Ammon's horn (tissue), 1 donor: ENCODE results near the gene PNPLA7.
"Not testable (repeated sequence)": the region's sequence is repeated elsewhere in the genome, so short reads cannot be mapped to it uniquely, and the experiment has no call there.

Experiments
- DNase-seq: peaks from one replicate; pipeline ENCODE4 v3.0.0-alpha.2; 2016; ENCODE audit warnings: low spot score

PNPLA7 gene

GRCh38 chr9:137460363-137461315 lies 89.6 kb downstream of the PNPLA7 start:
- DNase-seq: peak; percentile 7

GRCh38 chr9:137459601-137460362 lies 90.4 kb downstream of the PNPLA7 start:
- no peak for DNase-seq

GRCh38 chr9:137459152-137459600 lies 91.0 kb downstream of the PNPLA7 start, which contains the start of gene NSMF:
Gene NSMF (minus strand): TSS chr9:137459334. CDS start chr9:137459102, 232 bp downstream.
- DNase-seq: peak; percentile 97

- peak; percentile 88 for DNase-seq
Observed at GRCh38 chr9:137458194-137459151, 91.7 kb downstream of the PNPLA7 start.

- no peak for DNase-seq
Observed at GRCh38 chr9:137457406-137458193, 92.6 kb downstream of the PNPLA7 start.

GRCh38 chr9:137456864-137457405 lies 93.3 kb downstream of the PNPLA7 start:
- no peak for DNase-seq

GRCh38 chr9:137456061-137456863 lies 93.9 kb downstream of the PNPLA7 start:
- DNase-seq: peak; percentile 5

GRCh38 chr9:137455359-137455991 lies 94.7 kb downstream of the PNPLA7 start:
- no peak for DNase-seq

- DNase-seq: peak; percentile 7
Observed at GRCh38 chr9:137454597-137455358, 95.4 kb downstream of the PNPLA7 start.

- DNase-seq: peak; percentile 33
Observed at GRCh38 chr9:137454145-137454596, 96.0 kb downstream of the PNPLA7 start.

- peak; percentile 66 for DNase-seq
Observed at GRCh38 chr9:137453643-137454081, 96.5 kb downstream of the PNPLA7 start.

GRCh38 chr9:137452761-137453642 lies 97.2 kb downstream of the PNPLA7 start:
- no peak for DNase-seq

- no peak for DNase-seq
Observed at GRCh38 chr9:137452006-137452760, 98.0 kb downstream of the PNPLA7 start.

- DNase-seq: not testable (repeated sequence)
Observed at GRCh38 chr9:137451264-137452005, 98.8 kb downstream of the PNPLA7 start.

- DNase-seq: not testable (repeated sequence)
Observed at GRCh38 chr9:137450539-137451222, 99.5 kb downstream of the PNPLA7 start.
